ENCODE measurements around the gene NDST1.

- TF ChIP-seq, protein P1, sequence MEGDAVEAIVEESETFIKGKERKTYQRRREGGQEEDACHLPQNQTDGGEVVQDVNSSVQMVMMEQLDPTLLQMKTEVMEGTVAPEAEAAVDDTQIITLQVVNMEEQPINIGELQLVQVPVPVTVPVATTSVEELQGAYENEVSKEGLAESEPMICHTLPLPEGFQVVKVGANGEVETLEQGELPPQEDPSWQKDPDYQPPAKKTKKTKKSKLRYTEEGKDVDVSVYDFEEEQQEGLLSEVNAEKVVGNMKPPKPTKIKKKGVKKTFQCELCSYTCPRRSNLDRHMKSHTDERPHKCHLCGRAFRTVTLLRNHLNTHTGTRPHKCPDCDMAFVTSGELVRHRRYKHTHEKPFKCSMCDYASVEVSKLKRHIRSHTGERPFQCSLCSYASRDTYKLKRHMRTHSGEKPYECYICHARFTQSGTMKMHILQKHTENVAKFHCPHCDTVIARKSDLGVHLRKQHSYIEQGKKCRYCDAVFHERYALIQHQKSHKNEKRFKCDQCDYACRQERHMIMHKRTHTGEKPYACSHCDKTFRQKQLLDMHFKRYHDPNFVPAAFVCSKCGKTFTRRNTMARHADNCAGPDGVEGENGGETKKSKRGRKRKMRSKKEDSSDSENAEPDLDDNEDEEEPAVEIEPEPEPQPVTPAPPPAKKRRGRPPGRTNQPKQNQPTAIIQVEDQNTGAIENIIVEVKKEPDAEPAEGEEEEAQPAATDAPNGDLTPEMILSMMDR (IDR thresholded peaks at IDR 0.05; ENCODE audit: insufficient read depth, low read depth, low read length), result no peak
- TF ChIP-seq EZH2 (IDR thresholded peaks at IDR 0.05; ENCODE audit: insufficient read depth, low read length), result no peak
Measured at GRCh38 chr5:150545246-150545645, 37.3 kb downstream of the NDST1 start.

All from astrocyte (in vitro differentiated cells and primary cell).